Placental pericyte (primary cell): ENCODE measurements around the gene ASTL. TPM values are rescaled to one million over a fixed set of nuclear protein-coding genes. Genes with fewer than 3 reads are reported as not detected.

Experiments
- total RNA-seq: library from RNA; depleted of rRNA; stranded (reverse); fragments of >200 nt; gene quantifications from 2 replicates; pipeline ENCODE4 v1.2.3, GENCODE V29; 2012

The ASTL gene
- not detected in 2 replicates for total RNA-seq

GRCh38 chr2:96138179-96139145, at the start of gene ASTL:
Gene ASTL (minus strand): TSS chr2:96138502. CDS start chr2:96138436, 66 bp downstream.

GRCh38 chr2:96145036-96145847, 6.9 kb upstream of the ASTL start, which contains the start of gene DUSP2:
Gene DUSP2 (minus strand): TSS chr2:96145440. CDS start chr2:96145354, 86 bp downstream.

GRCh38 chr2:96116424-96116878, 21.9 kb downstream of the ASTL start, which contains the start of gene ADRA2B:
Gene ADRA2B (minus strand): TSS chr2:96116571. CDS start chr2:96116149, 422 bp downstream.

Other genes with a start within 250 kb of the ASTL start
- 24.3 and 45.0 TPM in 2 replicates for gene ANKRD36C, start 146.7 kb downstream of the ASTL start, total RNA-seq
- gene GPAT2, start 103.6 kb downstream of the ASTL start, total RNA-seq, result 1.3 TPM in 2 replicates
- not detected in 2 replicates for gene ADRA2B, start 21.9 kb downstream of the ASTL start, total RNA-seq
- 0.57 TPM in 1 of 2 replicates, not detected in the other for gene DUSP2, start 6.9 kb upstream of the ASTL start, total RNA-seq
- 80.1 and 253 TPM in 2 replicates for gene STARD7, start 70.3 kb upstream of the ASTL start, total RNA-seq
- 34.6 and 55.1 TPM in 2 replicates for gene TMEM127, start 127.5 kb upstream of the ASTL start, total RNA-seq
- gene CIAO1, start 127.7 kb upstream of the ASTL start, total RNA-seq, result 80.8 and 115 TPM in 2 replicates
- 55.1 and 71.9 TPM in 2 replicates for gene SNRNP200, start 167.0 kb upstream of the ASTL start, total RNA-seq
- gene ITPRIPL1, start 186.8 kb upstream of the ASTL start, total RNA-seq, result 0.22 and 1.7 TPM in 2 replicates
- gene NCAPH, start 197.3 kb upstream of the ASTL start, total RNA-seq, result 1.1 and 37.7 TPM in 2 replicates